Calu3 (cell line): ENCODE results near the gene GON7. TPM values are rescaled to one million over a fixed set of nuclear protein-coding genes. Genes with fewer than 3 reads are reported as not detected.

ENCODE experiments used
- BruUV-seq: library from RNA; stranded (reverse); fragments of 400-500 nt; replicated peaks from 2 replicates; lab custom pipeline; 2021; lab: Mats Ljungman, UMichigan
- CTCF ChIA-PET: fragments of 300-600 bp; sonication (Branson Sonifier 250); formaldehyde crosslinking; loops from one replicate; lab custom pipeline; 2022; ENCODE audit warnings: antibody characterized with exemption; lab: Charles Lee
- DNase-seq: peaks from one replicate; pipeline ENCODE4 v3.0.0; 2022
- H3K27ac Mint-ChIP-seq: one replicate; pipeline ENCODE4 v1.8.0; 2022; ENCODE audit warnings: mixed read lengths; ENCODE audit not compliant: unreplicated experiment
- H3K27me3 Mint-ChIP-seq: one replicate; pipeline ENCODE4 v1.8.0; 2022; ENCODE audit warnings: mixed read lengths; ENCODE audit not compliant: unreplicated experiment
- H3K36me3 Mint-ChIP-seq: one replicate; pipeline ENCODE4 v1.8.0; 2022; ENCODE audit warnings: mild to moderate bottlenecking, moderate library complexity, mixed read lengths; ENCODE audit not compliant: insufficient read depth, unreplicated experiment
- H3K4me1 Mint-ChIP-seq: one replicate; pipeline ENCODE4 v1.8.0; 2022; ENCODE audit warnings: mild to moderate bottlenecking, low read depth, mixed read lengths; ENCODE audit not compliant: unreplicated experiment
- H3K4me3 Mint-ChIP-seq: one replicate; pipeline ENCODE4 v1.8.0; 2022; ENCODE audit warnings: mild to moderate bottlenecking, low read depth, moderate library complexity, mixed read lengths; ENCODE audit not compliant: unreplicated experiment
- H3K9me3 Mint-ChIP-seq: one replicate; pipeline ENCODE4 v1.8.0; 2022; ENCODE audit warnings: low read depth, mixed read lengths; ENCODE audit not compliant: unreplicated experiment
- CTCF ChIP-seq: fragments of 200-600 bp; IDR thresholded peaks from one replicate; pipeline ENCODE4 v1.8.0; 2022; ENCODE audit warnings: antibody characterized with exemption; ENCODE audit not compliant: unreplicated experiment
- intact Hi-C: fragments of 100-400 bp; cut with micrococcal nuclease; formaldehyde crosslinking; loops from one replicate; pipeline ENCODE4 v1.10.0; 2022; ENCODE audit not compliant: unreplicated experiment
- total RNA-seq: library from RNA; stranded (reverse); gene quantifications from 2 replicates; pipeline ENCODE4 v1.2.3, GENCODE V29; 2022

The GON7 gene
- total RNA-seq, 1 experiment from 2014 or later = 13.3 TPM

DNA sequence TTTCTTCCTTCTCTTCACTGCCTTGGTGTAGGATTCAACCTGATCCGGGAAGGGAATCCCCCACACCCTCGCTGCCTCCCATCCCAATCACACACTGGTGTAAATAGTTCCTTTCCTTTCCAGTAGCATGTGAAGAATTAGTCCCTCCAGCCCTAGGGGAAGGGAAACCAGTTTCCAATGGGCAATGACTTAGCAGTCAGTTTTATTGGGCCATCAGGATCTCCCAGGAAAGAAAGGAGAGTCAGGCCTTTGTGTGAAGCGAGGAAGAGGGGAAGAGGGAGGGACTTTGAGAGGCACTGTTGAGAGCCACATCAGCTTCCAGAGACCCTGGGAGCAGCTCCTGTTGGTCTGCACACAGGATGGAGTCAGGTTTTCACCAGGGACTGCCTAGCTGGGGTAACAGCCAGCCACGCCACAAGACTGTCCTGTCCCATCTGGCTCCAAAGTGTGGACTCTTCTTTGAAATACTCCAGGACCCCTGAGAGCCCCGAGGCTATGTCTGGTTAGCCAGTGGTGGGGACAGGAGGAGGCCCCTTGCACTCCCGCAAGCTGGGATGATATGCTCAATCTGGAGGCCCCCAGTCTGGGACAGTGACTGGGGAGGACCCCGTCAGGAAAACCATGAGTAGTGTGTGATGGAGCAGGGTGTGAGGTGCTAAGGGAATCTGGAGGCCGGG is 50.0 kb downstream of the GON7 start:
- H3K36me3 Mint-ChIP-seq = no peaks in the 10 kb centered on the region
- H3K27ac Mint-ChIP-seq = no peak overlapping the region
- BruUV-seq = no TSS peak
- H3K4me3 Mint-ChIP-seq = no peak overlapping the region
- H3K4me1 Mint-ChIP-seq = no peaks in the 10 kb centered on the region
- H3K9me3 Mint-ChIP-seq = no peaks in the 10 kb centered on the region
- intact Hi-C loops = no loop called here
- no peak for DNase-seq
- TF ChIP-seq CTCF = no peak
- no peaks in the 10 kb centered on the region for H3K27me3 Mint-ChIP-seq
- CTCF ChIA-PET = no interaction called here

- intact Hi-C loops = no loop called here
- CTCF ChIA-PET = interaction anchor here (0.6 kb wide), 1 partner anchor 35 kb away, joined by 4 read pairs; no protein-coding TSS in a partner anchor
- no peak overlapping the region for H3K27ac Mint-ChIP-seq
- H3K4me1 Mint-ChIP-seq = peaks cover 4% of the 10 kb centered on the region
- H3K27me3 Mint-ChIP-seq = no peaks in the 10 kb centered on the region
- no peak for TF ChIP-seq CTCF
- no TSS peak for BruUV-seq
- no peak overlapping the region for H3K4me3 Mint-ChIP-seq
- no peak for DNase-seq
- no peaks in the 10 kb centered on the region for H3K36me3 Mint-ChIP-seq
- H3K9me3 Mint-ChIP-seq = no peaks in the 10 kb centered on the region
Observed at GRCh38 chr14:93155667-93156066, 51.2 kb downstream of the GON7 start.

DNA sequence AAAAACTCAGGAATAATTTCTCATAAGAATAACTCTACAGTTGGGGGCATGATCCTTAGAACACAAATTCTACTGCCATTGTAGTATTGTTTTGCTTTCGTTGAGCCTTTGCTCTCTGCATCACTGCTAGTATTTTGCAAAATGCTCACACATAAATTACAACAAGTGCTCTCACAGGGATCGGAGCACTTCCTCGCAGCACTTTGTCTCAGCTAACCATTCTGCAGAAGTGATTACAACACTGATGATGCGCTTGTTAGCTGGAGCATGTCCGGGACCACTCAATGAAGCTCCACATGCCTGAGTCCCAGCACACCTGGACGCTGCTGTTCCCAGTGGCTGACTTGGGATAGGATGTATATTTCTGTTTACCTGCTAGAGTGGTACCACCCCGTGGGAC is 53.7 kb downstream of the GON7 start:
- Mint-ChIP-seq H3K27ac (no peak overlapping the region), H3K9me3 (no peaks in the 10 kb centered on the region), H3K4me1 (peaks cover 16% of the 10 kb centered on the region), H3K36me3 (no peaks in the 10 kb centered on the region), H3K27me3 (no peaks in the 10 kb centered on the region), H3K4me3 (no peak overlapping the region)
- CTCF ChIA-PET = no interaction called here
- intact Hi-C loops = loop anchor here (5.0 kb wide), 1 partner anchor 271 kb away; no protein-coding TSS in a partner anchor
- no peak for DNase-seq
- TF ChIP-seq CTCF = no peak
- BruUV-seq = no TSS peak

Other genes with a start within 250 kb of the GON7 start
- 94.3 and 109 TPM in 2 replicates for gene ITPK1, start 91.1 kb downstream of the GON7 start, total RNA-seq
- gene MOAP1, start 22.2 kb downstream of the GON7 start, total RNA-seq = 20.0 and 23.4 TPM in 2 replicates
- 21.3 and 22.7 TPM in 2 replicates for gene LYSET, start 21.7 kb downstream of the GON7 start, total RNA-seq
- 16.3 and 20.3 TPM in 2 replicates for gene UBR7, start 191 bp upstream of the GON7 start, total RNA-seq
- gene BTBD7, start 126.0 kb upstream of the GON7 start, total RNA-seq = 39.3 and 42.0 TPM in 2 replicates
- not detected in 2 replicates for gene COX8C, start 140.1 kb upstream of the GON7 start, total RNA-seq
- 0.07 TPM in 1 of 2 replicates, not detected in the other for gene UNC79, start 223.9 kb upstream of the GON7 start, total RNA-seq